Trophoblast cell (in vitro differentiated cells and primary cell): ENCODE data around the gene APLP2. TPM values are rescaled to one million over a fixed set of nuclear protein-coding genes. Genes with fewer than 3 reads are reported as not detected.
A peak's percentile ranks its signal among the peaks of the same experiment; 100 is the strongest.
"Not testable (repeated sequence)": the region's sequence is repeated elsewhere in the genome, so short reads cannot be mapped to it uniquely, and the experiment has no call there.

Source experiments
- DNase-seq, 2 donors: peaks; one replicate each; pipeline ENCODE4 v3.0.0-alpha.2; 2016
- H2AFZ ChIP-seq: 2 replicates; pipeline ENCODE4 v1.6.1; 2013; ENCODE audit warnings: low read length, moderate library complexity, mild to moderate bottlenecking; ENCODE audit not compliant: insufficient read depth, poor library complexity
- H2AK5ac ChIP-seq: 2 replicates; pipeline ENCODE4 v1.6.1; 2013; ENCODE audit warnings: mild to moderate bottlenecking, low read length
- H2BK120ac ChIP-seq: 2 replicates; pipeline ENCODE4 v1.6.1; 2013; ENCODE audit warnings: low read length, mild to moderate bottlenecking, moderate library complexity; ENCODE audit not compliant: insufficient read depth, poor library complexity
- H2BK12ac ChIP-seq: 2 replicates; pipeline ENCODE4 v1.6.1; 2013; ENCODE audit warnings: mild to moderate bottlenecking, low read length, moderate library complexity
- H2BK5ac ChIP-seq: 2 replicates; pipeline ENCODE4 v1.6.1; 2013; ENCODE audit warnings: low read length, low read depth, moderate library complexity, mild to moderate bottlenecking; ENCODE audit not compliant: poor library complexity
- H3K14ac ChIP-seq: 2 replicates; pipeline ENCODE4 v1.6.1; 2013; ENCODE audit warnings: mild to moderate bottlenecking, low read length
- H3K18ac ChIP-seq: 2 replicates; pipeline ENCODE4 v1.6.1; 2013; ENCODE audit warnings: mild to moderate bottlenecking, low read length
- H3K23ac ChIP-seq: 2 replicates; pipeline ENCODE4 v1.6.1; 2013; ENCODE audit warnings: low read length
- H3K27ac ChIP-seq: 2 replicates; pipeline ENCODE4 v1.5.1; 2013; ENCODE audit warnings: low read depth, mild to moderate bottlenecking, inconsistent platforms, low read length, moderate library complexity
- H3K27me3 ChIP-seq: 2 replicates; pipeline ENCODE4 v1.6.1; 2013; ENCODE audit warnings: inconsistent platforms, mild to moderate bottlenecking, low read length, moderate library complexity; ENCODE audit not compliant: insufficient read depth
- H3K36me3 ChIP-seq, 2 experiments: 1 replicate in 1 of 2; 2 replicates in 1 of 2; pipeline ENCODE4 v1.6.1; 2013; ENCODE audit warnings: low read length in 2 of 2, mild to moderate bottlenecking in 2 of 2, moderate library complexity in 1 of 2; ENCODE audit not compliant: insufficient read depth in 2 of 2, control insufficient read depth in 1 of 2
- H3K4ac ChIP-seq: 2 replicates; pipeline ENCODE4 v1.6.1; 2013; ENCODE audit warnings: low read depth, mild to moderate bottlenecking, low read length, moderate library complexity
- H3K4me1 ChIP-seq, 2 experiments: 1 replicate in 1 of 2; 2 replicates in 1 of 2; pipeline ENCODE4 v1.6.1; 2013; ENCODE audit warnings: low read length in 2 of 2, mild to moderate bottlenecking in 2 of 2, moderate library complexity in 1 of 2; ENCODE audit not compliant: insufficient read depth in 2 of 2, control insufficient read depth in 1 of 2
- H3K4me2 ChIP-seq: 2 replicates; pipeline ENCODE4 v1.6.1; 2013; ENCODE audit warnings: inconsistent platforms, mild to moderate bottlenecking, low read length, moderate library complexity
- H3K4me3 ChIP-seq: 2 replicates; pipeline ENCODE4 v1.5.1; 2013; ENCODE audit warnings: mild to moderate bottlenecking, low read depth, low read length, inconsistent platforms
- H3K79me1 ChIP-seq: one replicate; pipeline ENCODE4 v1.6.1; 2013; ENCODE audit warnings: low read length
- H3K79me2 ChIP-seq: 2 replicates; pipeline ENCODE4 v1.6.1; 2013; ENCODE audit warnings: low read length, mild to moderate bottlenecking; ENCODE audit not compliant: control insufficient read depth, insufficient read depth, poor library complexity
- H3K9ac ChIP-seq: 2 replicates; pipeline ENCODE4 v1.6.1; 2013; ENCODE audit warnings: mild to moderate bottlenecking, low read length
- H3K9me3 ChIP-seq: 2 replicates; pipeline ENCODE4 v1.6.1; 2013; ENCODE audit warnings: low read depth, mild to moderate bottlenecking, control low read depth, inconsistent platforms, low read length; ENCODE audit not compliant: insufficient read depth
- H4K12ac ChIP-seq: 2 replicates; pipeline ENCODE4 v1.6.1; 2013; ENCODE audit warnings: low read depth, mild to moderate bottlenecking, low read length, moderate library complexity
- H4K8ac ChIP-seq: 2 replicates; pipeline ENCODE4 v1.6.1; 2013; ENCODE audit warnings: low read depth, mild to moderate bottlenecking, low read length, moderate library complexity
- H4K91ac ChIP-seq: one replicate; pipeline ENCODE4 v1.6.1; 2013; ENCODE audit warnings: low read depth, mild to moderate bottlenecking, low read length, moderate library complexity
- WGBS: extraction: QIAGEN DNeasy Blood & Tissue Kit; methylation state at CpG from one replicate; pipeline ENCODE4 v1.1.7; 2013; ENCODE audit warnings: missing lambda C conversion rate; ENCODE audit not compliant: insufficient read length, insufficient coverage; ENCODE audit errors: extremely low coverage; 5-methylcytosine and 5-hydroxymethylcytosine counted together
- polyA plus RNA-seq: library from polyadenylated mRNA; stranded (reverse); fragments of 200-250 nt; gene quantifications from 2 replicates; pipeline ENCODE4 v1.2.3, GENCODE V29; 2013

The APLP2 gene
- polyA plus RNA-seq, result 357 and 374 TPM in 2 replicates

DNA sequence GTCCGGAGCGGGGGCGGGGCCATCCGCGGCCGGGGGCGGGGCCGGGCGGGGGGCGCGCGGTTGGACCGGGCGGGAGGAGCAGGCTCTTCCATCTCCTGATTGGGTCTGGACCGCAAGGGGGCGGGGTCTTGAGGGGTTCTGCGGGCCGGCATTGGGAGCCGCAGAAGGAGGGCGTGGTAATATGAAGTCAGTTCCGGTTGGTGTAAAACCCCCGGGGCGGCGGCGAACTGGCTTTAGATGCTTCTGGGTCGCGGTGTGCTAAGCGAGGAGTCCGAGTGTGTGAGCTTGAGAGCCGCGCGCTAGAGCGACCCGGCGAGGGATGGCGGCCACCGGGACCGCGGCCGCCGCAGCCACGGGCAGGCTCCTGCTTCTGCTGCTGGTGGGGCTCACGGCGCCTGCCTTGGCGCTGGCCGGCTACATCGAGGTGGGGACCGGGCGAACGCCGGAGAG is at the start of gene APLP2:
Gene APLP2 (plus strand): TSS at position 236 of the 450 bp plus-strand sequence. CDS start 84 bp downstream, at position 320.
- Histone ChIP-seq H2BK12ac (peak within 1 kb of the TSS; percentile 82), H4K8ac (peak within 1 kb of the TSS; percentile 83), H2AFZ (peak within 1 kb of the TSS; percentile 92), H3K4me3 (peak within 1 kb of the TSS; percentile 94), H3K18ac (peak within 1 kb of the TSS; percentile 98), H3K9me3 (no peaks in the 10 kb centered on the region), H3K27me3 (no peaks in the 10 kb centered on the region), H3K79me1 (peaks cover 13% of the 10 kb centered on the region), H3K4me1 (peaks cover 7 to 12% of the 10 kb centered on the region in 2 experiments), H2AK5ac (peak within 1 kb of the TSS; percentile 98), H4K12ac (peak within 1 kb of the TSS; percentile 83), H3K4me2 (peak within 1 kb of the TSS; percentile 81), H3K23ac (no peak within 1 kb of the TSS), H2BK120ac (peak within 1 kb of the TSS; percentile 91), H4K91ac (peak within 1 kb of the TSS; percentile 91), H2BK5ac (peak within 1 kb of the TSS; percentile 89), H3K4ac (peak within 1 kb of the TSS; percentile 37), H3K9ac (peak within 1 kb of the TSS; percentile 85), H3K79me2 (peaks cover 17% of the 10 kb centered on the region), H3K14ac (peak within 1 kb of the TSS; percentile 98), H3K36me3 (no peaks in the 10 kb centered on the region), H3K27ac (peak within 1 kb of the TSS; percentile 89)
- peak; percentile 97 to 98 for DNase-seq
- no CpG with 5 or more reads among the region's 51 CpGs for WGBS

- H3K9ac ChIP-seq, result no peak overlapping the region
- H3K4ac ChIP-seq, result no peak overlapping the region
- no peak overlapping the region for H4K91ac ChIP-seq
- no peak overlapping the region for H3K4me2 ChIP-seq
- no peak overlapping the region for H4K8ac ChIP-seq
- WGBS, result no CpG with 5 or more reads among the region's 4 CpGs
- H2AK5ac ChIP-seq, result no peak overlapping the region
- H2BK120ac ChIP-seq, result no peak overlapping the region
- peak overlapping the region; percentile 22 for H3K27ac ChIP-seq
- H2BK5ac ChIP-seq, result no peak overlapping the region
- peaks cover 8% of the 10 kb centered on the region for H3K79me1 ChIP-seq
- no peaks in the 10 kb centered on the region for H3K27me3 ChIP-seq
- H2BK12ac ChIP-seq, result no peak overlapping the region
- H3K36me3 ChIP-seq, result no peaks in the 10 kb centered on the region
- peaks cover 3% of the 10 kb centered on the region for H3K9me3 ChIP-seq
- H3K14ac ChIP-seq, result no peak overlapping the region
- H3K79me2 ChIP-seq, result peaks cover 3% of the 10 kb centered on the region
- H2AFZ ChIP-seq, result no peak overlapping the region
- no peak overlapping the region for H4K12ac ChIP-seq
- DNase-seq, result peak; percentile 59 to 89
- no peak overlapping the region for H3K23ac ChIP-seq
- H3K18ac ChIP-seq, result no peak overlapping the region
- H3K4me1 ChIP-seq, result peaks cover 8 to 14% of the 10 kb centered on the region in 2 experiments
- H3K4me3 ChIP-seq, result no peak overlapping the region
Measured at GRCh38 chr11:130020323-130020722, 49.4 kb upstream of the APLP2 start.

- H3K18ac ChIP-seq, result peak overlapping the region; percentile 33
- H2BK12ac ChIP-seq, result peak overlapping the region; percentile 93
- H4K8ac ChIP-seq, H3K4me3 ChIP-seq, H3K27ac ChIP-seq, H3K79me1 ChIP-seq, H3K9ac ChIP-seq, H3K23ac ChIP-seq, H3K4me2 ChIP-seq, H3K4ac ChIP-seq, H2AK5ac ChIP-seq, H3K9me3 ChIP-seq, H2AFZ ChIP-seq, H3K27me3 ChIP-seq, DNase-seq, H3K79me2 ChIP-seq, H3K36me3 ChIP-seq: not testable (repeated sequence)
- H4K91ac ChIP-seq, result peak overlapping the region; percentile 75
- no CpG with 5 or more reads among the region's 38 CpGs for WGBS
- peaks cover 8 to 14% of the 10 kb centered on the region in 2 experiments for H3K4me1 ChIP-seq
- peak overlapping the region; percentile 47 for H3K14ac ChIP-seq
- peak overlapping the region; percentile 59 for H2BK120ac ChIP-seq
- peak overlapping the region; percentile 39 for H4K12ac ChIP-seq
- H2BK5ac ChIP-seq, result peak overlapping the region; percentile 3
Measured at GRCh38 chr11:130021606-130022005, 48.1 kb upstream of the APLP2 start.

DNA sequence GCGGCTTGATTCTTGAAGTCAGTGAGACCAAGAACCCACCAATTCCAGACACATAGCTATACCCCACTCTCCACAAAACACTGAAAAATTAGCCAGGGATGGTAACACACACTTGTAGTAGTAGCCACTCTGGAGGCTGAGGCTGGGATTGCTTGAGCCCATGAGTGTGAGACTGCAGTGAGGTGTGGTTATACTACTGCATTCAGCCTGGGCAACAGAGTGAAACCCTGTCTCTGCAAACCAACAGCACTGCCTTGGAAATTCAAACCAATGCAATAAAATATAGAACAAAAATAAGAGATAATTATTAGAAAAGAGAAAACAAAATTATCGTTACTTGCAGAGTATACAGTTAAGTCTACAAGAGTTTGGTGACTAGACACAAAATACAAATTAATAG is 46.9 kb upstream of the APLP2 start:
- peak overlapping the region; percentile 69 for H4K8ac ChIP-seq
- H3K14ac ChIP-seq, result peak overlapping the region; percentile 53
- peaks cover 3% of the 10 kb centered on the region for H3K79me2 ChIP-seq
- H3K23ac ChIP-seq, result no peak overlapping the region
- H2BK5ac ChIP-seq, result peak overlapping the region; percentile 71
- WGBS, result no CpG with 5 or more reads among the region's 2 CpGs
- no peaks in the 10 kb centered on the region for H3K27me3 ChIP-seq
- peak overlapping the region; percentile 70 for H2BK120ac ChIP-seq
- H4K91ac ChIP-seq, result peak overlapping the region; percentile 87
- no peak overlapping the region for H2AFZ ChIP-seq
- H3K27ac ChIP-seq, result peak overlapping the region; percentile 87
- no peak overlapping the region for H3K4me2 ChIP-seq
- no peaks in the 10 kb centered on the region for H3K36me3 ChIP-seq
- no peak overlapping the region for H3K9ac ChIP-seq
- no peak for DNase-seq
- H4K12ac ChIP-seq, result peak overlapping the region; percentile 59
- H3K4ac ChIP-seq, result no peak overlapping the region
- H3K4me1 ChIP-seq, result peaks cover 8 to 14% of the 10 kb centered on the region in 2 experiments
- H3K79me1 ChIP-seq, result peaks cover 8% of the 10 kb centered on the region
- no peak overlapping the region for H3K4me3 ChIP-seq
- peaks cover 3% of the 10 kb centered on the region for H3K9me3 ChIP-seq
- H2BK12ac ChIP-seq, result peak overlapping the region; percentile 100
- peak overlapping the region; percentile 60 for H3K18ac ChIP-seq
- peak overlapping the region; percentile 84 for H2AK5ac ChIP-seq
